ENCODE data around the gene ZNF587. TPM values are rescaled to one million over a fixed set of nuclear protein-coding genes. Genes with fewer than 3 reads are reported as not detected.
"Not testable (repeated sequence)": the region's sequence is repeated elsewhere in the genome, so short reads cannot be mapped to it uniquely, and the experiment has no call there.

Gene ZNF587
- total RNA-seq, 2 experiments from 2014 or later = 22.7 to 45.9 TPM

- Histone ChIP-seq H3K9me2 (ENCODE audit: insufficient read depth, low read length) (no peaks in the 10 kb centered on the region), H3K4me3 (ENCODE audit: low read depth, low read length, poor library complexity, severe bottlenecking) (peak overlapping the region; percentile 90), H3K27ac (ENCODE audit: low read depth, low read length, poor library complexity, severe bottlenecking) (peak overlapping the region; percentile 63), H3K4me2 (ENCODE audit: low read length) (peak overlapping the region; percentile 92), H4K20me1 (ENCODE audit: insufficient read depth, low read length) (peaks cover 4% of the 10 kb centered on the region; the same call in 1 of the 2 replicates), H3K9me3 (ENCODE audit: low read length) (no peaks in the 10 kb centered on the region), H3K79me2 (ENCODE audit: insufficient read depth, low read depth, low read length) (peaks cover 50% of the 10 kb centered on the region), H3K36me3 (ENCODE audit: insufficient read depth, low read length) (peaks cover 39% of the 10 kb centered on the region), H3K4me1 (ENCODE audit: insufficient read depth, low read length, poor library complexity, severe bottlenecking) (peaks cover 34% of the 10 kb centered on the region), H2AFZ (ENCODE audit: low read length) (peak overlapping the region; percentile 66)
- TF ChIP-seq EZH2phosphoT487 (IDR thresholded peaks at IDR 0.05; ENCODE audit: borderline replicate concordance, low read depth, low read length) = no peak
- peak; percentile 48; the same call in 1 of the 2 replicates for TF ChIP-seq CTCF (conservative IDR thresholded peaks at IDR 0.05; ENCODE audit: low read length)
- BruUV-seq (replicated peaks) = no TSS peak
- ChIA-PET CTCF (ENCODE audit: unreplicated experiment) (no interaction called here), POLR2A (interaction anchor here (1.0 to 1.1 kb wide), 3 partner anchors 17 to 88 kb away, joined by 3 to 8 read pairs (median 5); no protein-coding TSS in a partner anchor)
- DNase-seq (ENCODE audit: low spot score) = peak; percentile 93
- intact Hi-C loops (cut with micrococcal nuclease; ENCODE audit: unreplicated experiment) = no loop called here
Measured at GRCh38 chr19:57819475-57820148, 30.0 kb upstream of the ZNF587 start.

GRCh38 chr19:57820599-57820998 is 29.1 kb upstream of the ZNF587 start:
- Histone ChIP-seq H2AFZ (ENCODE audit: low read length) (no peak overlapping the region), H3K27ac (ENCODE audit: low read depth, low read length, poor library complexity, severe bottlenecking) (peak overlapping the region; percentile 63), H3K36me3 (ENCODE audit: insufficient read depth, low read length) (peaks cover 48% of the 10 kb centered on the region), H3K4me2 (ENCODE audit: low read length) (peak overlapping the region; percentile 92), H3K4me1 (ENCODE audit: insufficient read depth, low read length, poor library complexity, severe bottlenecking) (peaks cover 34% of the 10 kb centered on the region), H3K9me3 (ENCODE audit: low read length) (no peaks in the 10 kb centered on the region), H3K79me2 (ENCODE audit: insufficient read depth, low read depth, low read length) (peaks cover 60% of the 10 kb centered on the region), H3K4me3 (ENCODE audit: low read depth, low read length, poor library complexity, severe bottlenecking) (peak overlapping the region; percentile 90), H4K20me1 (ENCODE audit: insufficient read depth, low read length) (peaks cover 4% of the 10 kb centered on the region; the same call in 1 of the 2 replicates), H3K9me2 (ENCODE audit: insufficient read depth, low read length) (no peaks in the 10 kb centered on the region)
- no TSS peak for BruUV-seq (replicated peaks)
- POLR2A ChIA-PET = no interaction called here
- intact Hi-C loops (cut with micrococcal nuclease; ENCODE audit: unreplicated experiment) = no loop called here
- no peak for TF ChIP-seq EZH2phosphoT487 (IDR thresholded peaks at IDR 0.05; ENCODE audit: borderline replicate concordance, low read depth, low read length)
- no peak for TF ChIP-seq CTCF (conservative IDR thresholded peaks at IDR 0.05; ENCODE audit: low read length)
- no peak for DNase-seq (ENCODE audit: low spot score)
- CTCF ChIA-PET (ENCODE audit: unreplicated experiment) = no interaction called here

GRCh38 chr19:57821095-57821494 is 28.6 kb upstream of the ZNF587 start:
- peak; percentile 16 for DNase-seq (ENCODE audit: low spot score)
- intact Hi-C loops (cut with micrococcal nuclease; ENCODE audit: unreplicated experiment); H2AFZ ChIP-seq (ENCODE audit: low read length); CTCF ChIA-PET (ENCODE audit: unreplicated experiment); BruUV-seq (replicated peaks); POLR2A ChIA-PET; H3K9me2 ChIP-seq (ENCODE audit: insufficient read depth, low read length); H4K20me1 ChIP-seq (ENCODE audit: insufficient read depth, low read length); H3K27ac ChIP-seq (ENCODE audit: low read depth, low read length, poor library complexity, severe bottlenecking); H3K9me3 ChIP-seq (ENCODE audit: low read length): not testable (repeated sequence)
- peak overlapping the region; percentile 90 for H3K4me3 ChIP-seq (ENCODE audit: low read depth, low read length, poor library complexity, severe bottlenecking)
- H3K36me3 ChIP-seq (ENCODE audit: insufficient read depth, low read length) = peaks cover 53% of the 10 kb centered on the region
- H3K4me2 ChIP-seq (ENCODE audit: low read length) = peak overlapping the region; percentile 92
- peaks cover 34% of the 10 kb centered on the region for H3K4me1 ChIP-seq (ENCODE audit: insufficient read depth, low read length, poor library complexity, severe bottlenecking)
- H3K79me2 ChIP-seq (ENCODE audit: insufficient read depth, low read depth, low read length) = peaks cover 65% of the 10 kb centered on the region

GRCh38 chr19:57821501-57821900 is 28.2 kb upstream of the ZNF587 start:
- H3K27ac ChIP-seq (ENCODE audit: low read depth, low read length, poor library complexity, severe bottlenecking); H4K20me1 ChIP-seq (ENCODE audit: insufficient read depth, low read length); CTCF ChIA-PET (ENCODE audit: unreplicated experiment); H3K4me3 ChIP-seq (ENCODE audit: low read depth, low read length, poor library complexity, severe bottlenecking); H3K9me2 ChIP-seq (ENCODE audit: insufficient read depth, low read length); POLR2A ChIA-PET; H3K4me2 ChIP-seq (ENCODE audit: low read length); BruUV-seq (replicated peaks); H3K9me3 ChIP-seq (ENCODE audit: low read length); H2AFZ ChIP-seq (ENCODE audit: low read length); DNase-seq (ENCODE audit: low spot score); intact Hi-C loops (cut with micrococcal nuclease; ENCODE audit: unreplicated experiment): not testable (repeated sequence)
- Histone ChIP-seq H3K36me3 (ENCODE audit: insufficient read depth, low read length) (peaks cover 57% of the 10 kb centered on the region), H3K79me2 (ENCODE audit: insufficient read depth, low read depth, low read length) (peaks cover 69% of the 10 kb centered on the region), H3K4me1 (ENCODE audit: insufficient read depth, low read length, poor library complexity, severe bottlenecking) (peaks cover 34% of the 10 kb centered on the region)

GRCh38 chr19:57823155-57823554 is 26.5 kb upstream of the ZNF587 start:
- CTCF ChIA-PET (ENCODE audit: unreplicated experiment); H4K20me1 ChIP-seq (ENCODE audit: insufficient read depth, low read length); POLR2A ChIA-PET; BruUV-seq (replicated peaks); H3K9me3 ChIP-seq (ENCODE audit: low read length); DNase-seq (ENCODE audit: low spot score); intact Hi-C loops (cut with micrococcal nuclease; ENCODE audit: unreplicated experiment); H2AFZ ChIP-seq (ENCODE audit: low read length); H3K9me2 ChIP-seq (ENCODE audit: insufficient read depth, low read length); H3K4me3 ChIP-seq (ENCODE audit: low read depth, low read length, poor library complexity, severe bottlenecking); H3K27ac ChIP-seq (ENCODE audit: low read depth, low read length, poor library complexity, severe bottlenecking): not testable (repeated sequence)
- Histone ChIP-seq H3K79me2 (ENCODE audit: insufficient read depth, low read depth, low read length) (peaks cover 79% of the 10 kb centered on the region), H3K4me1 (ENCODE audit: insufficient read depth, low read length, poor library complexity, severe bottlenecking) (peaks cover 34% of the 10 kb centered on the region), H3K36me3 (ENCODE audit: insufficient read depth, low read length) (peaks cover 65% of the 10 kb centered on the region), H3K4me2 (ENCODE audit: low read length) (peak overlapping the region; percentile 32; the same call in 1 of the 2 replicates)
